Gastrocnemius medialis (tissue), 4 donors: ENCODE measurements around the gene HIGD2A. TPM values are rescaled to one million over a fixed set of nuclear protein-coding genes. Genes with fewer than 3 reads are reported as not detected.
A peak's percentile ranks its signal among the peaks of the same experiment; 100 is the strongest.

Experiments used
- ATAC-seq, 2 donors: fragments of 150-250 bp; one replicate each; pipeline ENCODE4 v1.9.1; 2016
- DNase-seq, 2 donors: peaks; one replicate each; pipeline ENCODE4 v3.0.0-alpha.2; 2019
- H3K27ac ChIP-seq, 4 donors: fragments of 200-600 bp; sonication (generic); 1 replicate in 1 of 4; 2 replicates in 3 of 4; pipeline ENCODE4 v1.5.1; 2016 to 2018; ENCODE audit warnings: mild to moderate bottlenecking in 2 of 4, moderate library complexity in 1 of 4
- H3K27me3 ChIP-seq, 3 donors: fragments of 200-600 bp; sonication (generic) in 2 of 3; 1 replicate in 1 of 3; 2 replicates in 2 of 3; pipeline versions ENCODE4 v1.5.1 to v1.6.0; 2016 to 2019; ENCODE audit warnings: mild to moderate bottlenecking in 1 of 3, moderate library complexity in 1 of 3
- H3K36me3 ChIP-seq, 2 donors: fragments of 200-600 bp; sonication (generic) in 1 of 2; one replicate each; pipeline ENCODE4 v1.5.1; 2017 to 2018
- H3K4me1 ChIP-seq, 2 donors: fragments of 200-600 bp; sonication (generic) in 1 of 2; one replicate each; pipeline ENCODE4 v1.5.1; 2016 to 2017; ENCODE audit warnings: mild to moderate bottlenecking in 2 of 2
- H3K4me3 ChIP-seq, 4 donors: fragments of 200-600 bp; sonication (generic) in 3 of 4; 1 replicate in 1 of 4; 2 replicates in 3 of 4; pipeline ENCODE4 v1.5.1; 2016 to 2019; ENCODE audit warnings: mild to moderate bottlenecking in 2 of 4
- H3K9me3 ChIP-seq, 3 donors: fragments of 200-600 bp; sonication (generic) in 2 of 3; 1 replicate in 1 of 3; 2 replicates in 2 of 3; pipeline ENCODE4 v1.5.1; 2016 to 2019
- POLR2A ChIP-seq, 2 donors: fragments of 450-650 bp; IDR thresholded peaks; one replicate each; pipeline ENCODE4 v1.6.1; 2017; ENCODE audit warnings: antibody characterized with exemption in 2 of 2, mild to moderate bottlenecking in 2 of 2, moderate library complexity in 2 of 2
- in situ Hi-C, 4 donors: fragments of 200-750 bp; cut with MboI; loops; one replicate each; pipeline versions ENCODE4 v1.15.0 to v1.8.0; 2017; ENCODE audit warnings: low sequenced_read_pairs in 4 of 4
- intact Hi-C: fragments of 100-400 bp; cut with DNase I; formaldehyde crosslinking; loops from one replicate; pipeline ENCODE4 v1.15.1; 2023; ENCODE audit warnings: low total_unique reads
- total RNA-seq, 4 donors: library from RNA; depleted of rRNA; stranded (reverse); fragments of >200 nt; gene quantifications; one replicate each; pipeline versions ENCODE4 v1.1.0 to v1.2.3, GENCODE V29; 2016
- TF ChIP-seq, protein P1 (sequence below), 5 experiments: fragments of 450-650 bp in 3 of 5; fragments of 200-600 bp in 2 of 5; sonication (generic) in 2 of 5; IDR thresholded peaks in 4 of 5; conservative IDR thresholded peaks in 1 of 5; 1 replicate in 4 of 5; 2 replicates in 1 of 5; pipeline ENCODE4 v1.5.1; 2016 to 2019; ENCODE audit warnings: antibody characterized with exemption in 5 of 5, mild to moderate bottlenecking in 3 of 5, moderate library complexity in 3 of 5

The HIGD2A gene
- total RNA-seq, result 100 to 1,000 TPM; 189 to 274 (median 229) TPM

DNA sequence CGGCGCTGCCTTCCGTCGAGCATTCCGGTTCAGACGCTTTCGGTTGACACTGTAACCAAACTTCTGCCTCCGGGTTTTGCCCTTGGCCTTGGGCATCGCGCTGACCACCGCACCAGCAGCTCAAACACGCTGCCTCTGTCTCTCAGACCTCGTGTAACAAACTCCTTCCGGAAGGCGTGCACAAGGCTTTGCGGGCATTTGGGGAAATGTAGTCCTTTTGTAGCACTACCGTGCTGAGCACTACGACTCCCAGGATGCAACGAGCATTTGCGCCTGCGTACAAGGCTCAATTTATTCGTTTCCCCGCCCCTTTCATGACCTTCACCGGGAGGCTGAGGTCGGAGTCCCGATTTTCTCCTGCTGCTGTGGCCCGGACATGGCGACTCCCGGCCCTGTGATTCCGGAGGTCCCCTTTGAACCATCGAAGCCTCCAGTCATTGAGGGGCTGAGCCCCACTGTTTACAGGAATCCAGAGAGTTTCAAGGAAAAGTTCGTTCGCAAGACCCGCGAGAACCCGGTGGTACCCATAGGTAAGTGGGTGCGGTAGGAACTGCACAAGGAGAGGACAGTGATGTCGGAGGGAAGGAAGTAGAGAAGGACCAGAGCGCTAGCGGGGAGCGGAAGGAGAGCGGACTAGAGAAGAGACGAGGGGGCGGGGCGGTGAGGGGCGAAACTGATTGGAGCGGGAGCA, at the start of gene HIGD2A, which contains the start of gene NOP16:
Gene HIGD2A (plus strand): TSS at position 308 of the 691 bp plus-strand sequence. CDS start 69 bp downstream, at position 377.
Gene NOP16 (minus strand): TSS at position 155 of the 691 bp plus-strand sequence. CDS start 59 bp downstream, at position 96.
- DNase-seq, result peak; percentile 99
- in situ Hi-C loops (no loop called here), intact Hi-C loops (loop anchor here (1.0 to 10.0 kb wide), 8 partner anchors 18 to 1156 kb away; partner anchors contain the start of genes CLTB, FAF2, KIAA1191 and RNF44)
- Histone ChIP-seq H3K4me3 (peak within 1 kb of the TSS; percentile 76 to 95 (median 86)), H3K4me1 (peaks cover 31 to 35% of the 10 kb centered on the region in 2 donors), H3K9me3 (no peaks in the 10 kb centered on the region), H3K27ac (peak within 1 kb of the TSS; percentile 92 to 98 (median 96)), H3K36me3 (peaks cover 0 to 61% of the 10 kb centered on the region in 2 donors), H3K27me3 (no peaks in the 10 kb centered on the region)
- ATAC-seq, result peak; percentile 91 to 92
- TF ChIP-seq, protein P1, sequence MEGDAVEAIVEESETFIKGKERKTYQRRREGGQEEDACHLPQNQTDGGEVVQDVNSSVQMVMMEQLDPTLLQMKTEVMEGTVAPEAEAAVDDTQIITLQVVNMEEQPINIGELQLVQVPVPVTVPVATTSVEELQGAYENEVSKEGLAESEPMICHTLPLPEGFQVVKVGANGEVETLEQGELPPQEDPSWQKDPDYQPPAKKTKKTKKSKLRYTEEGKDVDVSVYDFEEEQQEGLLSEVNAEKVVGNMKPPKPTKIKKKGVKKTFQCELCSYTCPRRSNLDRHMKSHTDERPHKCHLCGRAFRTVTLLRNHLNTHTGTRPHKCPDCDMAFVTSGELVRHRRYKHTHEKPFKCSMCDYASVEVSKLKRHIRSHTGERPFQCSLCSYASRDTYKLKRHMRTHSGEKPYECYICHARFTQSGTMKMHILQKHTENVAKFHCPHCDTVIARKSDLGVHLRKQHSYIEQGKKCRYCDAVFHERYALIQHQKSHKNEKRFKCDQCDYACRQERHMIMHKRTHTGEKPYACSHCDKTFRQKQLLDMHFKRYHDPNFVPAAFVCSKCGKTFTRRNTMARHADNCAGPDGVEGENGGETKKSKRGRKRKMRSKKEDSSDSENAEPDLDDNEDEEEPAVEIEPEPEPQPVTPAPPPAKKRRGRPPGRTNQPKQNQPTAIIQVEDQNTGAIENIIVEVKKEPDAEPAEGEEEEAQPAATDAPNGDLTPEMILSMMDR (IDR thresholded peaks at IDR 0.05 in 4 of 5, conservative IDR thresholded peaks at IDR 0.05 in 1 of 5), result peak in 2 of 5 experiments; percentile 6 to 21
- TF ChIP-seq POLR2A (IDR thresholded peaks at IDR 0.05), result peak; percentile 92 to 93

DNA sequence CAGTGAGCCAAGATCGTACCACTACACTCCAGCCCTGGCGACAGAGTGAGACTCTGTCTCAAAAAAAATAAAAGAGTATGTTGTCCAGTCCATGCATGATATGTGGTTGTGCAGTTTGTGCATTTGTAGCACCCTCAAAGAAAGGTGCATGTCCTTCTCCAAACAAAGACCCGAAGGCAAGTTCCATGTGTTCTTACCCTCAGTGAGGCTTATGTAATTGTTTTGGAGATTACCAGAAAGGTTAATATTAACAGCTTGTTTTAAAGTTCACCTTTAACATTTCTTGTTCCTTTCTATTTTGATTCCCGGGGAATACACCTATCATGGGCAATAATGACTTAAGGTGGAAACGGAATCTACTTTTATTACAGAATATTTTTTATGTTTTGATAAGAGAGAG, 49.2 kb upstream of the HIGD2A start:
- Histone ChIP-seq H3K27ac (no peak overlapping the region), H3K4me3 (no peak overlapping the region), H3K36me3 (peaks cover 0 to 1% of the 10 kb centered on the region in 2 donors), H3K9me3 (no peaks in the 10 kb centered on the region), H3K4me1 (peaks cover 0 to 17% of the 10 kb centered on the region in 2 donors), H3K27me3 (no peaks in the 10 kb centered on the region)
- ATAC-seq (no peak), DNase-seq (no peak)
- in situ Hi-C loops (no loop called here), intact Hi-C loops (no loop called here)
- TF ChIP-seq POLR2A (IDR thresholded peaks at IDR 0.05), result no peak
- TF ChIP-seq, protein P1 (IDR thresholded peaks at IDR 0.05 in 4 of 5, conservative IDR thresholded peaks at IDR 0.05 in 1 of 5), result no peak

- TF ChIP-seq, protein P1 (IDR thresholded peaks at IDR 0.05 in 4 of 5, conservative IDR thresholded peaks at IDR 0.05 in 1 of 5), result no peak
- no peak for TF ChIP-seq POLR2A (IDR thresholded peaks at IDR 0.05)
- in situ Hi-C loops (no loop called here), intact Hi-C loops (no loop called here)
- no peak for ATAC-seq
- no peak for DNase-seq
- H3K27me3 ChIP-seq, result no peaks in the 10 kb centered on the region
- H3K4me3 ChIP-seq, result no peak overlapping the region
- peaks cover 0 to 23% of the 10 kb centered on the region in 2 donors for H3K36me3 ChIP-seq
- H3K9me3 ChIP-seq, result no peaks in the 10 kb centered on the region
- H3K4me1 ChIP-seq, result peaks cover 0 to 17% of the 10 kb centered on the region in 2 donors
- H3K27ac ChIP-seq, result no peak overlapping the region
Observed at GRCh38 chr5:176341325-176342157, 47.0 kb upstream of the HIGD2A start.

GRCh38 chr5:176342158-176342483, 46.4 kb upstream of the HIGD2A start:
- H3K4me1 ChIP-seq, result peaks cover 0 to 17% of the 10 kb centered on the region in 2 donors
- in situ Hi-C loops, result no loop called here

More at GRCh38 chr5:176342158-176342483, 46.4 kb upstream of the HIGD2A start:
- H3K4me3 ChIP-seq, result no peak overlapping the region
- H3K27ac ChIP-seq, result no peak overlapping the region
- H3K27me3 ChIP-seq, result no peaks in the 10 kb centered on the region
- ATAC-seq (no peak), DNase-seq (no peak)
- peaks cover 0 to 29% of the 10 kb centered on the region in 2 donors for H3K36me3 ChIP-seq
- TF ChIP-seq POLR2A (IDR thresholded peaks at IDR 0.05), result no peak
- TF ChIP-seq, protein P1 (IDR thresholded peaks at IDR 0.05 in 4 of 5, conservative IDR thresholded peaks at IDR 0.05 in 1 of 5), result no peak
- intact Hi-C loops, result no loop called here
- no peaks in the 10 kb centered on the region for H3K9me3 ChIP-seq
